ENCODE data around the gene QTRT2.

QTRT2 gene

DNA sequence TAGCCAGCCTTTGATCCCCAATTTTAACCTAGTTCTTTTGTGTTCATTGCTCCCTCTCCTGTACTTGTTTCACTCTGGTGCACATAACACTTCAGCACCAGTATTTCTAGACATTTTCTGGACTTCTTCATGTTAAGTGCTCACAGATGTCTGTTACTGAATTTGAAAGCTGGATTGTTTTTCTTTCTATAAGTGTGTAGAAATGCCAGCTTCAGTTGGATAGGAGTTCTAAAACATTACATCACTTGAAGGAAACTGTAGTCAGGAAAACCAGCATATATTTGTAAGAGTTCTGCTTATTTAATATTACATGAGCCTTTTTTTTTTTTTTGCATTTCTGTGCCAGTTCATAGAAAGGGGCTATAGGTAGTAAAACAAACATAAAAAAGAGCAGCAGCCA lies 21.6 kb downstream of the QTRT2 start:
- DNase-seq (ENCODE audit: low read depth in 2 of 2) = no peak

- no peak for DNase-seq (ENCODE audit: low read depth in 2 of 2)
Measured at GRCh38 chr3:114079761-114080160, 23.2 kb downstream of the QTRT2 start.

DNA sequence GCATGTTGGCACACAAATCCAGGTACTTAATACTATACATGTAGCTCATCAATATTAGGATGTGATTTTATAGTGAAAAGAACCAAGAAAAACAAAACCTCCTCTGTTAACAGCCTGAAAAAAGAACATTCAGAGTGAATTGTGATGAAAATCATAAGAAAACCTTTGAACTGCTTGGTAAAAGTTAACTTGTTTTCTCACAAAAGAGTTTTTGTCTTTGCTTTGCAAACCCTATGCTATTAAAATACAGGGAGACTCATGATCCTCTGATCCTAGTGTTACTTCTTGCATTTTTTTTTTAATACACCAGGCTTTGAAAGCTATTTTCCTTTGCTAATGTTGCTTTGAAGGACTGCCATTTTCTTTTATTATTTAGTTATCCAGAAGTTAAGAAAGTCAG lies 23.7 kb downstream of the QTRT2 start:
- no peak for DNase-seq (ENCODE audit: low read depth in 2 of 2)

DNA sequence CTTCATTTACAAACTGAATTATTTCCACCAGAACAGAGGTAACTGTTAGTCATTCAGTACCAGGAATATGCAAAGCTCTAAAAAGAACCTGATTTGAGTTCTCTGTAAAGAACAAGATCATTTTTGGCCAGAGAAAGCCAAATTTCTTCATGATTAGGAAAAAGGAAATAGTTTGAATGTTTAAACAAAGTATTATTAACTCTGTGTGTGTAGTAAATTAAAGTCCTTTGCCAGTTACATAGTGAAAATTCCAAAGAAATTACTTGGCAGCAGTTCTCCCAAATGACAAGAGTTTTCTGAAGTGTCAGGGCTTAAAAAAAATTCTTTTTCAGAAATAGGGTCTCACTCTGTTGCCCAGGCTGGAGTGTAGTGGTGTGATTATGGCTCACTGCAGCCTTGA lies 24.5 kb downstream of the QTRT2 start:
- no peak for DNase-seq (ENCODE audit: low read depth in 2 of 2)

DNA sequence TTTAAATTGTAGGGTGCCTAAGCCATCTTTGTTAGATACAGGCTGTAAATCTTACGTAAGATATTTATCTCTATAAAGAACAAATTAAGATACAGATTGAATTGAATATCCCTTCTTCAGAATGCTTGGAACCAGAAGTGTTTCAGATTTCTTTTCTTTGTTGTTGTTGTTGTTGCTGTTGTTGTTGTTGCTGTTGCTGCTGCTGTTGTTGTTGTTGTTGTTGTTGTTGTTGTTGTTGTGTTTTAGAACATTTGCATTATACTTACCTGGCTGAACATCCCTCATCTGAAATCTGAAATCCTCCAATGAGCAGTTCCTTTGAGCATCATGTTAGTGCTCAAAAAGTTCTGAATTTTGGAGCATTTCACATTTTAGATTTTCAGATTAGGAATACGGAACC lies 26.6 kb downstream of the QTRT2 start:
- DNase-seq (ENCODE audit: low read depth in 2 of 2) = no peak

DNA sequence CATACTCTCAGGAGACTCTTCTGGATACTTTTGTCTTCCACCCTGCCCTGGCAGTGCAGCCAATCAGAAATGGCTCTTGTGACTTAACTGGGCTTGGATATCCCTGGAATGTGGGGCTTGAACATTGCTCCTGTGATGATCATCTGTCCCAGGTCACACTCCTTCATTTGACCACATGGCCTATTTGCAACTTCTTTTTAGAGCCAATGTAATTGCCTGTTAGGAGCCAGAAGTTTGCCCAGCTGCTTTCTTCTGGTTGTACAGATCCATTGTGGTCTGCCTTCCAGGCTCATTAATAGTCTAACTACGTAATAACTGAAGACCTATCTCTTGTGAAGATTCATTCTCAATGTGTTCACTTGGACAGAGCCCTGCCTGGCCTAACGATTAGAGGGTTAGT lies 29.8 kb downstream of the QTRT2 start:
- DNase-seq (ENCODE audit: low read depth in 2 of 2) = no peak

DNA sequence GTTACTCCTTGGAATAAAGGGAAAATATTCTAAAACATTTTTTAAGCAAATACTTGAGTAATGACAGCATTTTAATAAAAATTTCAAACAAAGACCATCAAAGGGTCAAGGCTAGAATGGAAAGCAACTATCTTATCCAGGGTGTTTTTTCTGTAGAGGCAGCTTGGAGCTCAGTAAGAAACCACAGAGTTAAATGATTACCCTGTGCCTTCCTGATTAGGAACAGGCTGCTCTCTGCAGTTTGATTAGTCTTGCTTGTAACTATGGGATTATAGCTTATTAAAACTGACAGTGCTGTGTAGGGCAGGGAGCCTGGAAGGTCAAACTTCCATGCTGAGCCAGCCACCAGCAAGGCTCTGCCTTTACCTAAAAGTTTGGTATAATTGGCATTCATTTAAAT lies 33.1 kb downstream of the QTRT2 start:
- no peak for DNase-seq (ENCODE audit: low read depth in 2 of 2)

- DNase-seq (ENCODE audit: low read depth in 2 of 2) = no peak
Measured at GRCh38 chr3:114092151-114093015, 35.8 kb downstream of the QTRT2 start.

DNA sequence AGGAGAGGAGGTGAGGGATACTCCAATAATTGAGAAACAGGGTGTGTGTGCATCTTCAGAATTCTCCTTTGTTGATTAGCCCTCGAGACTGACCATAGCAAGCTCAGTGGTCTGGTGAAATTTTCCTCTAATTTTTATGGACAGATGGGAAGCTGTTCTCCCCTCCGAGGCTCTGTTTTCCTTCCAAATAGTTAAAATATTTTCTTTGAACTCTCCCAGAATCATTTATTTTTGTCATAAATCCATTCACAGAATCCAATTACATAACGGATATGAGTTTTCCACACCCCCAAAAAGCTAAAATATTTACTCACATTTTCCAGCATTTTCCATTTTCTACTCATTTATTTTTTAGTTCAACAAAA lies 36.5 kb downstream of the QTRT2 start:
- DNase-seq (ENCODE audit: low read depth in 2 of 2) = no peak

- DNase-seq (ENCODE audit: low read depth in 2 of 2) = no peak
Measured at GRCh38 chr3:114093596-114093995, 37.1 kb downstream of the QTRT2 start.

GRCh38 chr3:114095796-114096195 lies 39.3 kb downstream of the QTRT2 start:
- DNase-seq (ENCODE audit: low read depth in 2 of 2) = no peak

- DNase-seq (ENCODE audit: low read depth in 2 of 2) = no peak
Measured at GRCh38 chr3:114101101-114101500, 44.6 kb downstream of the QTRT2 start.

DNA sequence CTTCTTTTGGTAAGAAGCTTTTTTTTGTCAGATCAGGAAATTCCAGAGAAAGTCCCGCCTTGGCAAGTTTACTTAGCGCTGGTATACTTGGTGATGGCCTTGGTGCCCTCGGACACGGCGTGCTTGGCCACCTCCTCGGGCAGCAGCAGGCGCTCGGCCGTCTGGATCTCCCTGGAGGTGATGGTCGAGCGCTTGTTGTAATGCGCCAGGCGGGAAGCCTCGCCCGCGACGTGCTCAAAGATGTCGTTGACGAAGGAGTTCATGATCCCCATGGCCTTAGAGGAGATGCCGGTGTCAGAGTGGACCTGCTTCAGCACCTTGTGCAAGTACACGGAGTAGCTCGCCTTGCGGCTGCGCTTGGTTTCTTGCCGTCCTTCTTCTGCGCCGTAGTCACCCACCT lies 46.6 kb downstream of the QTRT2 start:
- DNase-seq (ENCODE audit: low read depth in 2 of 2) = no peak

DNA sequence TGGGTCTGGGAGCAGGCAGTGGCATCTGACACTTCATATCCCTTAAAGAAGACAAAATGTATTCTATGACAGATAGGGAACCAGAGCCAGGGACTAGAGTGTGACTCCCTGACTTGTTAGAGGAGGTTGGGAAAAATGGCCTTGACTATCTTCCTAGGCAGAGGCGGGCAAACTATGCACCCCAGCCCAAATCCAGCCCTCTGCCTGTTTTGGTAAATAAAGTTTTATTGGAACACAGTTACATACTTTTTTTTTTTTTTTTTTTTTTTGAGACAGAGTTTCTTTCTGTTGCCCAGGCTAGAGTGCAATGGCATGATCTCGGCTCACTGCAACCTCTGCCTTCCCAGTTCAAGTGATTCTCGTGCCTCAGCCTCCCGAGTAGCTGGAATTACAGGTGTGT lies 47.3 kb downstream of the QTRT2 start:
- DNase-seq (ENCODE audit: low read depth in 2 of 2) = no peak

- no peak for DNase-seq (ENCODE audit: low read depth in 2 of 2)
Measured at GRCh38 chr3:114104414-114104813, 47.9 kb downstream of the QTRT2 start.

GRCh38 chr3:114108137-114108536 lies 51.6 kb downstream of the QTRT2 start:
- no peak for DNase-seq (ENCODE audit: low read depth in 2 of 2)

- DNase-seq (ENCODE audit: low read depth in 2 of 2) = no peak
Measured at GRCh38 chr3:114110439-114110838, 53.9 kb downstream of the QTRT2 start.

DNA sequence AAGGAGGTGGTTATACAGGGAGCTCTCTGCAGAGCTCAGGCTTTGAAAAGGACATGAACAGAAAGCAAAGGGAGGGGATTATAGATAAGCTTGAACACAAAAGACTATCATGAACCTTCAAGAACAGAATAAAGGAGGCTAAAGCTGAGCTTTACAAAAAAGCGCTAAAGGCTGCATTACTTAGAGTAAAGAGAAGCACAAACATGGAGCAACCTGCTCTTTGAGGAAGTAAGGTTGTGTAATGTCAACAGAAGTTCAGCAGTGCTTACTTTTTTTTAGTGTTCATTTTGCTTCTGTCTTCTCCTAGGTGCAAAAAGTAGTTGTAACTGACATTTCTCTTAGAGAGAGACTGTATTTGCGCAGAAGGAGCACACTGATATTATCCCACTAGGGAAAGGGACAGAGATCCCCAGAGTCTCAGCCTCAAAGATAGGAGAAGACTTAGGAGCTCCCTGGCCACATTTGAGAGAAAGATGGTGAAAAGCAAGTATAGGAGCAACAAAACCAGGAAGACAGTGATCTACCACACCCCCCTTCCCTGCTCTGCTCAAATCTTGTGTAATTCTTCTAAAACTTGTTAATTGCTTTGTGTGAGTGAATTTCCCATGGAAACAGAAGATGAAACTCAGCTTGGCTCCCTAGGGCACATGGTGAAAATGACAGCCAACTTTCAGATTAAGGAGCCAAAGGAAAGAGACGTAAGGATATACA lies 54.7 kb downstream of the QTRT2 start:
- no peak for DNase-seq (ENCODE audit: low read depth in 2 of 2)

DNA sequence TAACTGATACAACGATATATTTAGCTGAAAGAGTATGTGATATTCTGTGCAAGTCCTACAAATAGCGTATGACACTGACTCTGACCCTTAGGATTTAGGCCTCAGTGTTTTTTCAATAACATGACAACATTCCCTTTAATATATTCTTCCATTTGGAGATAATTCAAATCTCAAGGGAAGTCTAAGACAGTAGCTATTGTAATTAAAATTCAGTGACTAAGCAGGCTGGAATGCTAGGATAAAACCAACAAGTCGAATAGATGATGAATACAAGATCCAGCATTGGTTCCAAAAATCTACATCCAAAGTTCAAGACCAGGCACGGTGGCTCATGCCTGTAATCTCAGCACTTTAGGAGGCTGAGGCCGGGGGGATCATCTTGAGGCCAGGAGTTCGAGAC lies 56.2 kb downstream of the QTRT2 start:
- no peak for DNase-seq (ENCODE audit: low read depth in 2 of 2)

- DNase-seq (ENCODE audit: low read depth in 2 of 2) = no peak
Measured at GRCh38 chr3:114114719-114115118, 58.2 kb downstream of the QTRT2 start.

- DNase-seq (ENCODE audit: low read depth in 2 of 2) = no peak
Measured at GRCh38 chr3:114115143-114115542, 58.6 kb downstream of the QTRT2 start.

GRCh38 chr3:114119776-114120175 lies 63.2 kb downstream of the QTRT2 start:
- DNase-seq (ENCODE audit: low read depth in 2 of 2) = no peak

GRCh38 chr3:114120211-114120610 lies 63.7 kb downstream of the QTRT2 start:
- DNase-seq (ENCODE audit: low read depth in 2 of 2) = no peak
